Measurements from ENCODE around the gene CTXN3.

The CTXN3 gene

DNA sequence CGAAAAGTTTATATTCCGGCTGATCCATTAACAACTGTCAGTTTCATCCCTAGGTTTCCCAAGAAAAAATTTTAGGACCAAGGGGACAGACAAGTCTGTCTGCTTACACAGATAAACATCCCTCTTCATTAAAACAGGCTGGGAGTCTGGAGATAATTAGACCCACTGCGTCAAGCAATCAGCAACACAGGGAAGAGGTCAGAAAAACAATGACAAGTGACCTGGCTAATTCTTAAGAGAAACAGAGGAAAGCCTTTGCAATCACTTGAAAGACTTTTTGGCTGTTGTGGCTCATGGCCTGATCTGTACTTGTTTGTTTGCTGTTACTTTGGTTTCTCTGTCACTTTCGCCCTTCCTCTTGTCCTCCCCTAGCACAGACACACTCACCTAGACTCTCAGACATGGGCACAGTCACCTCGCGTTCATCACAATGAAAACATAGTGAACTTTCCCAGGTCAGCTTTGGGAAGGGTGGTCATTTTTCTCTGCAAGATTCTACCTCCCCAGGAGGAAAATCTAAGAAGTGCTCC lies 51.4 kb downstream of the CTXN3 start:
- no peak for DNase-seq

GRCh38 chr5:127702434-127702833 lies 53.6 kb downstream of the CTXN3 start:
- no peak for DNase-seq

GRCh38 chr5:127702926-127703561 lies 54.2 kb downstream of the CTXN3 start, which contains the start of gene CCDC192:
CCDC192 (plus strand) TSS chr5:127703391; CDS start chr5:127703446, 55 bp downstream.
- DNase-seq, result no peak

DNA sequence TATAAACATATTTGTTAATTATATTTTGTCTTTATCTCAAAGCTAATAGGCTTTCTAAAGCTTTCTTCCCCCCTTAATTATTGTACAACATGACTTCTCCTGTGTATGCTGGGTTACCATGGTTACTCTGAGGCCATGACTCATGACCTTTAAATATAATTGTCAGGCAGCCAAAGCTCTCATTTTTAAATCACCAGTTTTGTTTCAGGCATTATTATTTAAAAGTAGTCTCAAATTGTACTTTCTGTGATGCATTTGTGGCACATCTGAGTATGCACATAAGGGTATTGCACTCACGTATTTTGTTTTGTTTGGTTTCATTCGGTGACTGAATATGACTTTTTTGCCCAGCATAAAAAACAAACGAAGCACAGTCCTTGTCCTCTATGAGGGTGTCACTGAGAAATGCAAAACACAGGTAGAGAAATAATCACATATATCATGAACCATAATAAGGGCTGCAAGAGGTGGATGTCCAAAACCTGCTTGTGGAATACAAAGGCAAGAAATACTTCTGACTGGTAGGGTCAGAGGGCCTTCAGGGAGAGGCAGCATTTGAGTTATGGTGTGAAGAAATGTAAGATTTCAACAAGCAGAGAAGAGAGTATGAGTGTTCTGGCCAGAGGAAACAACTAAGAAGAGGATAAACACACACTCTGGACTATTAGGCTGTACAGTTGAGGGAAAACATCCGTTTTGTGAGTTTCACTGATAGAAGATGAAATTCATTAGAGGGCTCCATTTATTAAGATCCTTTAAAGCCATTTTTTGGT lies 56.4 kb downstream of the CTXN3 start:
- no peak for DNase-seq

GRCh38 chr5:127706691-127707090 lies 57.8 kb downstream of the CTXN3 start:
- no peak for DNase-seq

GRCh38 chr5:127707209-127707608 lies 58.3 kb downstream of the CTXN3 start:
- DNase-seq, result no peak
